Endometrium (tissue), 2 donors: ENCODE measurements around the gene ATP11A.
"Not testable (repeated sequence)": the region's sequence is repeated elsewhere in the genome, so short reads cannot be mapped to it uniquely, and the experiment has no call there.

ENCODE experiments used
- FAIRE-seq: peaks from 2 replicates; lab custom pipeline; 2012; peaks lifted over from hg19 to GRCh38; lab: Jason Lieb, UNC
- donor health status: control.
- donor health status: control.

Gene ATP11A

DNA sequence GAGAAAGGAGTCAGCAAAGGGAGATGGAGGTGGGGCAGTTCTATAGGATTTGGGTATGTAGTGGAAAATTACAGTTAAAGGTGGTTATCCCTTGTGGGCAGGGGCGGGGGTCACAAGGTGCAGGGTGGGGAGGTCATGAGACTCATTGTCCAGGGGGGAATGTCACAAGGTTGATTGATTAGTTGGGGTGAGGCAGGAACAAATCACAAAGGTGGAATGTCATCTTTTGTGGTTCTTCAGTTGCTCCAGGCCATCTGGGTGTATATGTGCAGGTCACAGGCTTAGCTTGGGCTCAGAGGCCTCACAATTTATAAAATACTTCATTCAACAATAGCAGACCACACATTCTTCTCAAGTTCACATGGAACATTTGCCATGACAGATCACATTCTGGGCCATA lies 109.6 kb downstream of the ATP11A start:
- FAIRE-seq = no peak

DNA sequence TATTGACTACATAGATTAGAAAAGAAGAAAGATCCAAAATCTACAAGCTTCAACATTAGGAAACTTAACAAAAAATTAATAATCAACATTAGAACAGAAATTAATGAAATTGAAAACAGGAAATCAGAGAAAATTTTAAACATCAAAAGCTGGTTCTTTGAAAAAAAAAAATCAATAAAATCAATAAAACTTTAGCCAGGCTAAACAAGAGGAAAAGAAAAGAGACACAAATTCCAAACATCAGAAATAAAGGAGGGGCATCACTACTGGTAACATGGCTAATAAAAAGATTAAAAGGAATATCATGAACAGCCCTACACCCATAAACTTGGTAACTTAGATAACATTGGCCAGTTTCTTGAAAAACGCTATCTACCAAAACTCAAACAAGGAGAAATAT lies 110.2 kb downstream of the ATP11A start:
- no peak for FAIRE-seq

DNA sequence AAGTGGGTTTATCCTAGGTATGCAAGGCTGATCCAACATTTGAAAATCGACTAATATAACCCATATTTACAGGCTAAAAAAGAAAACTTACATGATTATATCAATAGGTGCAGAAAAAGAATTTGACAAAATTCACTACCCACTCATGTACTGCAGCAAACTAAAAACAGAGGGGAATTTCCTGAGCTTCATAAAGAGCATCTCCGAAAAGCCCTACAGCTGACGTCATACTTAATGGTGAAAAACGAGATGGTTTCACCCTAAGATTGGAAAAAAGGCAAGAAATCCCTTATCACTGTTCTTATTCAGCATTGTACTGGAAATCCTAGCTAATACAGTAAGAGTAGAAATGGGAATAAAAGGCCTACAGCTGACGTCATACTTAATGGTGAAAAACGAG lies 111.0 kb downstream of the ATP11A start:
- not testable (repeated sequence) for FAIRE-seq

DNA sequence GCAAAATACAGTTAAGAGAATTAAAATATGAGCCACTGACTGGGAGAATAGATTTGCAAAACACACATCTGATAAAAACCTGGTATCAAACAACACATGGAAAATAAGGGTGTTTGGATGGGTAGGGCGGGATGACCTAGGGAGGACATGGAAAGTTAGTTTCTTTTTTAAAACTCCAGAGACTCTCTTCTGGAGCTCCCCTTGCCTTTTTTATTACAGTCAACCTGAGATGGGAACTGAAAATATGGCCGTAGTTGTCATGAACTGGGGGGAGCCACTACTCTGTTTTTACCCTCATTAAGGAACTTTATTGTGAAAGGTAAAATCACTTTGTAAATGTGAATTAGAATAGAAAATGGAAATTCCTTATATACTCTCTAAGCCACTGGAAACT lies 113.0 kb downstream of the ATP11A start:
- FAIRE-seq = peak; percentile 90

DNA sequence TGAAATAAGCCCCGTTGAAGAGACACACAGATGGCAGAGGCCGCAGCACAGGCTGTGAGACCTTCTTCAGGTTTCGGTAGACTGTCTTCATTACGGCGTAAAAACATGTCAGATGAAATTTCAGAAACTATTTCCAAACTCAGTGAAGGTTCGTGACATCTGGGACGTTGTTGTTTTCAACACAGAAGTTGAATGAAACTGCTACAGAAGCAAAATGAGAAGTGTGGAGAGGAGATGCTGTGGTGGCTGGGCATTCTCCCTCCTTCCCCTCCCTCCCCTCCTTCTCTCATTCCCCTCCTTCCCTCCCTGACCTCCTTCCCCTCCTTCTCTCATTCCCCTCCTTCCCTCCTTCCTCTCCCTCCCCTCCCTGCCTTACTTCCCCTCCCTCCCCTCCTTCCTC lies 113.6 kb downstream of the ATP11A start:
- FAIRE-seq = no peak

DNA sequence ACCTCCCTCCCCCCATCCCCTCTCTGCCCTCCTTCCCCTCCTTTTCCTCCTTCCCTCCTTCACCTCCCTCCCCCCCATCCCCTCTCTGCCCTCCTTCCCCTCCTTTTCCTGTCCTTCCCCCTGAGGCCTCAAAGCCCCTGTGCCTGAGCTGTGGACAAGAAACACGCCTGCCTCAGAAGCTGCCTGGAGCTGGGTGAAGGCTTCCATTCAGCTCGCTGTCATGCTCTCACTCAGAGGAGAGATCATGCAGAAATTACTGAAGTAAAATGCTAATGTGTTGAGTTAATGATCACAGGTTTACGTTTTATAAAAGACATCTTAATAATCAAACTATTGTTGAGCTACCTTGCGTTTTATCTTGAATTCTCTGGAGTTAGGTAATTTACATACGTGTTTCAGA lies 114.5 kb downstream of the ATP11A start:
- no peak for FAIRE-seq

DNA sequence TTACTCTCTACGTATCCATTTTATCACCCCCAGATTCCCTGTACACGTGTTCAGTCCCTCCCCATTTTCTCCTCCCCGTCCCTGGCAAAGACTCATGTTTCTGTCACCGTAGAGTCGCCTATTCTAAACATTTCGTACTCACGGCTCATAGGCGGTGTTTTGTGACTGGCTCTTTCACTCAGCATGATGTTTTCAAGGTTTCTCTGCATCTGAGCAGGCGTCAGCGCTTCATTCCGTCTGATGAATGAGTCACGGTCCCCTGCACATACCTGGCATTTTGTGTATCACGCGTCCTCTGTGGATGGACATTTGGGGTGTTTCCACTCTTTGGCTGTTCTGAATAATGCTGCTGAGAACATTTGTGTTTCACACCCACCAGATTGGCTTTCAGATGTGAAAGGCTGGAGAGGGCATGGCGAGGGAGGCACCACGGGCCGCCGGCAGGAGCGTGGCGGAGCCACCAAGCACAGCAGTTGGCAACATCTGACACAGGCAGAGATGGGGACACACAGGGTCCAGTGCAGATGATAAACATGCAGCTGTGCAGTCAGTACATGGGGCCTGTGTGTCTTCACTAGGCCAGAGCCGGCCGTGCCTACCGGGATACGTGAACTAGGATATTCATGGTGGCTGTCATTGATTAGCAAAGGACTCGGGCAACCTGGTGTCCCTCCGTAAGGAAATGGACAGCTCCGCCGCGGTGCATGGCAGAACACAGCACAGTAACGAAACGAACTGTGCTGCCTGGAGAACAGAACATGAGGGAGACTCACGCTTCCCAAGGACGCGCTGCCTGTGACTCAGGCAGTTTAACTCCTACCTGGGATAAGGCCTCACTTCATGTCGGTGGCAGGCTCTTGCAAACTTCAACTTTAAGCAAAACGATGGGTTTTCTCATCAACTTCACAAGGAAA lies 117.2 kb downstream of the ATP11A start:
- no peak for FAIRE-seq

DNA sequence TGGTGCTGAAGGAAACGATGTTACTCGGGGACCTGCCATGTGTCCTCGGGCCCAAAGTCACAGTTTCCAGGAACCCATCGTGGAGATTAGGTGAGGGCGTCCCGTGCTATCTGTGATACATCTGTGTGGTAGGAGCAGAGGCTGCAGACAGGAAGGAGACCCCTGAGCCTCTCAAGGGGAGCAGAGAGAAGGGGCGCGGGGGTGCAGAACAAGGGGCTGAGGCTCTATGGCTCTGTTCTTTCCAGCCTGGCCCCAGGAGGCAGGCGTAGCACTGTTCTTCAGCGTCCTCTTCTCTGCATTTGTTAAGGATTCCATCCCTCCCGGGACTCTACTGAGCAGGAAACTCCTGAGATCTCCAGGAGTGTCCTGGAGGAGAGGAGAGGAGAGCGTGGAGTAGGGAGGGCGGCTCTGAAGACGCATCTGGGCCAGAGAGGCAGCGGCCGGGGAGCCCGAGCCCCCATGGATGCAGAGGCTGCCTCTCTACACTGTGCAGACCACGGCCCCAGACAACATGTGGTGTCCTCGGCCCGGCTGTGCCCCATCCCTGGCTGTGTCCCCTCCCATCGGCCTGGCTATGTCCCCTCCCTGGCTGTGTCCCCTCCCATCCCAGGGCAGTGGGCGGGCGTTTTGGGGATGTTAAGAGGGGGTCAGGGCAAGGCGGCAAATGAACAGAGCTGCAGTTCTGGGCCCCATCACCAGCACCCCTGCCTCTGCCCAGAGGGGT lies 118.0 kb downstream of the ATP11A start:
- no peak for FAIRE-seq

DNA sequence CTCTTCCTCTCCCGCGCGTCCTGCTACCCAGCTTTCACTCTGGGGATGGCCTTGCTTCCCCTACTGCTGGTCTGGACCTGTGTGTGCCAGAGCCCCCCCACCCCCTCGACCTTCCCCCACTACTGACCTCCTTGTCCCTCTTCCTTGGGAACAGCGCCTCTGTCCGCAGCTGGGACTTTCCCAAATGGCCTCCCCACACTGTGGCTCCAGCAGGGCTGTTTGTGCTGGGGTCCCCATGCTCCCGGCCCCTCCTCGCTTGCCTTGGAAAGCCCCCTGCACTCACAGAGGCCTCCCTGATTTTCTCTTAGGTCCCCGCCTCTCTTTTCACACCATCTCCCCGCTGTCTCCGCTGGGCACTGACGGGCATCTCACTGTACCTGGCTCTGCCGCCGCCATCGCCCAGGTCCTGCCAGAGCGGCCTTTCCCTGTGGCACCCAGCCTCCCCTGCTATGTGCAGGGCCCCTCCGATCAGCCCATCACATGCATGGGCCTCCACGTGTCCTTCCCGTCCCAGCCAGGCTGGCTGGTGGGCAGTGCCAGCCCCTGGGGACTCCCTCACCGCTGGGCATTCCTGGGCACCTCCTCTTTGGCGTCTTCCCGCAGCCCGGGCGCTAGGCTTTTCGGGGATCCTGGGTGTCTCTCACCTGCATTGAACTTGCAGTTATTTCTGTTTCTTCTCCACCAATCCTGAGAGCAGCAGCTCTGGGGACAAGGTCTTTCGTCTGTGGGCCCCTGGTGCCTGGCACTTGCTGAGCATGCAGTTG lies 118.7 kb downstream of the ATP11A start:
- FAIRE-seq = no peak

DNA sequence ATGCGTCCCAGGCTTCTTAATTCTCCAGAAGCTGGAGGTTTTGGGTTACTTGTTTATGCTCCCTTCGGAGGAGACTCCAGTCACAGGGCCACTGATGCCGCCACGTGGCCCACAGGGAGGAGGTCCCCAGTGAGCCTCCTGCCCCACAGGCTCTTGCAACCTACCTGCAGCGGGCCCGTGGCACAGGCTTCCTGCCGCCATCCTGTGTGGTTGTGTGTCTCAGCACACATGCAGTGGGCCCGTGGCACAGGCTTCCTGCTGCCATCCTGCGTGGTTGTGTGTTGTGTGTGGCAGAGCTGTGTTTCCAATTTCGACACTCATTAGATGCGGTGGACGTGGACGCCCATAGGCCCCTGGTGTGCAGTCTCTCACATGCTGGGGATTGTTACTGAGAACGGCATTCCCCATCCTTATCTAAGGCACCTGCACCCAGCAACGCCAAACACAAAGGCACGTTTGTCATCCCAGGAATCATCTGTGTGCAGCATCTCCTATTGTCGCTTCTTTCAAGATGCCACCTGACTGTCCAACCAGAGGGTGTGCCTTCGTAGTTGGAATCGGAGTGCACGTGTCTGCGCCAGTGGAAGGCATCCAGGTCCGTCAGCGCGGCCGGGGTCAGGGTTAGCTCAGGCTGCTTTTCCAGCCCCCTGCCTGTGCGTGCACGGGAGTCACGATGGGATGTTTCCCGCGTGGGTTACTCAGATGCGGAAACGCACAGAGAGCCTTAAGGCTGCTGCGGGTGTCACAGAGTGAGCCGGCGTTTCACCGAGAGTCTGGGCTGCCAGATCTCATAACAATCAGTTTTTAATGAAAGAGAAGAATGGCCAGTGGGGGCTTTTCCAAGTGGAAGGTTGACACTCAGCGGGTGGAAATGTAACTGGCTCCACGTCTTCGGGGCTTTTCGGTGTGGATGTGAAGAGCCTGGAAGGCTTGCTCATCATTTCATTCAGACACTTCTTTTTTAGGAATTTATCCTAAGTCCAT lies 119.8 kb downstream of the ATP11A start:
- no peak for FAIRE-seq

DNA sequence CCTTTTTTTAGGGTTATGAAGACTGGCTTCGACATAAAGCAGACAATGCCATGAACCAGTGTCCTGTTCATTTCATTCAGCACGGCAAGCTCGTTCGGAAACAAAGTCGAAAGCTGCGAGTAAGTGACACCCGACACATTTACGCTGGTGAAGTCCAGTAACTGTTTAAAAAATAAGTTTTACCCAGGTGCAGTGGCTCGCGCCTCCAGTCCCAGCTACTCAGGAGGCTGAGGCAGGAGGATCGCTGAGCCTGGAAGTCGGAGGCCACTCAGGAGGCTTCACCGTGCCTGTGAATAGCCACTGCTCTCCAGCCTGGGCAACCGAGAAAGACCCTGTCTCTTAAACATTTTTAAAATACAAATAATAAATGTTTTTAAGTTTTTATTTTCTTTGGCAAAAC lies 120.8 kb downstream of the ATP11A start:
- no peak for FAIRE-seq

DNA sequence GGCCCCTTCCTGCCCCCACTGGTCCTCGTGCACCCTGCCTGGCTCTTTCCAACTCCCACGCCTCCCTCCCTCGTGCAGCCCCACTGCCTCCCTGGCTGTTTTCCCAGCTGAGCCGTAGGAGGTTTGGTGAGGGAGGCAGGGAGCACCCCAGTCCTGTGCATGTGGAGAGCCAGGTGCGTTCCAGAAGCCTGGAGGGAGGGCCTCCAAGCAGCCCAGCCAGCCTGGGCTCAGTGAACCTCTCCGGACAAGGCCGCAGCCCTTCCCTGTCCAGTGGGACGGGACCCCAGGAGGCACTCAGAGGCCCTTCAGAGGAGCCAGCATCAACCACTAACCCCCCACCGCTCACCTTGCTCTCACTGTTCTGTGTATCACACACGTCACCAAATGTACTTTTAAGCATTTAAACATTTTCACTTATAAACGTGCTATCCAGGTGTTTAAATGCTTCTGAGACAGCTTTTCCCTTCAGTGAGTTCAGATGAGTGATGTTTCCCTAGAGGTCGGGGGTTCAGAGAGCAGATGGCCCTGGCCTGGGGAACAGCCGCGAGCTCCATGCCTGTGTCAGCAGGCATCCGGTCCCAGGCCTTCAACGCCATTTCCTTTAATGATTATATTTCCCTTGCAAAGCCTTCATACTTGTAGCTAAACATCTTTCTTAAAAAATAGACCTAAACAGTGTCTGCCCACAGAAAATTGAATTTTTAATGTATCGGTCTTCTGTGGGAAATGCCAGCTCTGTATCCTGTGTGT lies 122.6 kb downstream of the ATP11A start:
- FAIRE-seq = no peak

DNA sequence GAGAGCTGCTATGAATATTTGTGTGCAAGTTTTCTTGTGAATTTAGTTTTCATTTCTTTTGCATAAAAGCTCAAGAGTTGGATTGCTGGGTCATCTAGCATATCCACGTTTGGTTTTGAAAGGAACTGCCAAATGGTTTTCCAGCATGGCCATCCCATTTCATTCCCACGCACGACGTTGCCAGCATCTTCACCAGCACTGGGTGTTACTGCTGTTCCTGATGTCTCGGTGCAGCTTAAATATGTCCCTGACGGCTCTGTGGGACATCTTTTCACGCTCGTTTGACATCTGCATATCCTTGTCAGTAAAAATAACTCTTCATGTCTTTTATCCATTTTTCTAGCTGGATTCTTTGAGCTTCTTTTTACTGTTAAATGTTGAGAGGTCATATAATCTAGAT lies 123.7 kb downstream of the ATP11A start:
- FAIRE-seq = no peak

DNA sequence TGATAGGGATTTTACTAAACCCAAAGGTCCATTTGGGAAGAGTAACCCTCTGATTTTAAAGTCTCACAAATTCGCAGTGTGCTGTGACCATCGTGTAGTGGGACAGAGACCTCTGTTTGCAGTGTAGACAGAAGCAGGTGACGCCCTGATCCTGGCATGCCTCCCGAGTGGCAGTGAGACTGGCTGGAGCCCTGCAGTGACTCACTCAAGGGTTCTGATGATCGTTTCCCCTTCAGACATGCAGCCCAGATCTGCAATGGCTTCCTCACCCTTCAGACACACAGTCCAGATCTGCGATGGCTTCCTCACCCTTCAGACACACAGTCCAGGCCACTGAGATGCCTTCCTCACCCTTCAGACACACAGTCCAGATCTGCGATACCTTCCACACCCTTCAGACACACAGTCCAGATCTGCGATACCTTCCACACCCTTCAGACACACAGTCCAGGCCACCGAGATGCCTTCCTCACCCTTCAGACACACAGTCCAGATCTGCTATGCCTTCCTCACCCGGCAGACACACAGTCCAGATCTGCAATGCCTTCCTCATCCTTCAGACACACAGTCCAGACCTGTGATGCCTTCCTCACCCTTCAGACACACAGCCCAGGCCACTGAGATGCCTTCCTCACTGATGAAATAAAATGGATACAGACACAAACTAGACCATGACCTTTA lies 125.2 kb downstream of the ATP11A start:
- FAIRE-seq = no peak

DNA sequence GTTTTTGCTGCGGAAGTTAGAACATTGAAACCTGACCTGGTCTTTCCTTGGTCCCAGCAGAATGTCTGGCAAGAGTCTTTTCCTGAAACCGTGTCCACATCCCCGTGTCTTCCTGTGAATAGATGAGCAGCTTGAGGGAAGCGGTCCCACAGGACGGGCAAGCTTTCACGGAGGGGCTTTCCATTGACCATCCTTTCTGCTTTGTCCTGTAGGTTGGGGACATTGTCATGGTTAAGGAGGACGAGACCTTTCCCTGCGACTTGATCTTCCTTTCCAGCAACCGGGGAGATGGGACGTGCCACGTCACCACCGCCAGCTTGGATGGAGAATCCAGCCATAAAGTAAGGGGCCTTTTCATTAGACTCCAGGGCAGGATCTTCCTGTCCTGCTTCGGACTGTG lies 126.0 kb downstream of the ATP11A start:
- no peak for FAIRE-seq

DNA sequence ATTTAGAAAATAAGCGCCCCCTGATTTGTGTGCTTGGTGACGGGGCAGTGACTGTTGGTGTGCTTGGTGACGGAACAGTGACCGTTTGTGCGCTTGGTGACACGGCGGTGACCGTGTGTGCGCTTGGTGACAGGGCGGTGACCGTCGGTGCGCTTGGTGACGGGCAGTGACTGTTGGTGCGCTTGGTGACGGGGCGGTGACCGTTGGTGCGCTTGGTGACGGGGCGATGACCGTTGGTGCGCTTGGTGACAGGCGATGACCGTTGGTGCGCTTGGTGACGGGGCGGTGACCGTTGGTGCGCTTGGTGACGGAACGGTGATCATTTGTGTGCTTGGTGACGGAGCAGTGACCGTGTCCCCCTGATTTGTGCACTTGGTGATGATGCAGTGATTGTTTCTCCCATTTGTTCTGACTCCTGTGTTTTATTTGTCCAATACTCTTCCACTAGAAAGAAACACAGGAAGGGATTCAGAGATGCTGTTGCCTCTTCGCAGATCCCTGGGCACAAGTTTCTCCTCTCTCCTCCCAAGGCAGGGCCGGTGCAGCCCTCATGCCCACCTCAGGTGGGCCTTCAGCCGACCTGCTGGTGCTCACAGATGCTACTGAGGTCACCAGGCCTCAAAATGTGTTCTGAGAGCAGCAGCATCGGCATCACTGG lies 128.3 kb downstream of the ATP11A start:
- FAIRE-seq = no peak

DNA sequence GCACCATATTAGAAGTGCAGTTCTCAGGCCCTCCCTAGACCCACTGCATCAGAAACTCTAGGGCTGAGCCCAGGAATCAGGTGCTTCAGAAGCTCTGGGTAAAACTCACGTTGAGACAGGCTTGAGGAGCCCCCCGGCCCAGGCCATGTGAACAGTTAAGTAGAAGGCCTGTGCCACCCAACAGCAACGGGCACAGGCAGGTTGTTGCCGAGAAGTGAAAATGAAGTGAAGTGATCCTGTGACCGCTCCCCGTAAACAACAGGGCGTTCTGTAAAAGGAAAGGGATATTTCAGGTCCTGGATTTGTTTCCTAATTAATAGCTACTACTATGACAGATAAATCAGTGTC lies 128.8 kb downstream of the ATP11A start:
- no peak for FAIRE-seq

DNA sequence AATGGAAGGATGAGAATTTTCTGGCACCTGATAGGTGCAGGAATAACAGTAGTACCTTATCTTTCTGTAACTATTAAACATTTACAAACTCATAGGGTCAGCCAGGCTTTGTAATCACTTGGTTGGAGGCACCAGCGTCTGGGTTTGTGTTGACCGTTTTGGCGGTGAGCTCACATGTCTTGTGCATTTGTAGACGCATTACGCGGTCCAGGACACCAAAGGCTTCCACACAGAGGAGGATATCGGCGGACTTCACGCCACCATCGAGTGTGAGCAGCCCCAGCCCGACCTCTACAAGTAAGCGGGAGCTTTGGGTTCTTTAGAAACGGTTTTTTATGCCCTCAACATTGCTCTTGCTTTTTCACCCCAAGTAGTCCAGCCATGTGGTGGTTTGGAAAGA lies 129.3 kb downstream of the ATP11A start:
- no peak for FAIRE-seq

DNA sequence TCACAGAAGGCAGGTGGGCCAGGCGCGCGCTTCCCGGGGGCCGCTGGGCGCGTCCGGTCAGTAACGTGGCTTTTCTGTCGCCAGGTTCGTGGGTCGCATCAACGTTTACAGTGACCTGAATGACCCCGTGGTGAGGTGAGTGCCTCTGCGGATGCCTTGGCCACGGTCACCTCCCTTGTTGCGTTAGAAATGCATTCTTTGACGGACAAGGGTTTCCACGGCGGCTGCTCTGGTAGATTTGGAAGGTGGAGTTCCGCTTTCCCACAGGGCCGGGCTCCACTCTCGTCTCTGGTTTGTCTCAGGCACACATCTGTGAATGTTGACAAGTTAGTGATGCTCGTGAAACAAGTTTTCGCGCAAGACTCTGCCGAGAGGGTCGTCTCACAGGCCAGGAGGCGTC lies 130.0 kb downstream of the ATP11A start:
- no peak for FAIRE-seq

DNA sequence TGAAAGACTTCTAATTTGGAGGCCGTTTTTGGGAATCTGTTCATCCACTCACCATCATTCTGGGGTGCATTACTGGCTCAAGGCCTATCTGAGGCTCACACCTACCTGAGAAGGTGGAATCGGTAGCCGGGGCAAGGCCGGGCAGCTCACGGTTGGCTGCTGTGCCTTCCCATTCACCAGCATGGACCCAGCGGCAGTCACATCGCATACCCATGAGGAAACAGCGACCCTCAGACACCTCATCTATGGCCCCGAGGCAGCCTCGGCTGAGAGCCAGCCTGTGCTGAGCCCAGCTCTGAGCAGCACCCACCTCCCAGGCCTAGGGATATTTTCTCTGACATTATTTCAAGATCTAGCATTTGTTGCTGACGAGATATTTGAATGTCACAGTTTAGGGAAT lies 130.5 kb downstream of the ATP11A start:
- FAIRE-seq = no peak
